Measurements from ENCODE around the gene PDZRN3. TPM values are rescaled to one million over a fixed set of nuclear protein-coding genes. Genes with fewer than 3 reads are reported as not detected.

Gene PDZRN3
- total RNA-seq, 1 experiment from 2014 or later = 0.17 TPM

DNA sequence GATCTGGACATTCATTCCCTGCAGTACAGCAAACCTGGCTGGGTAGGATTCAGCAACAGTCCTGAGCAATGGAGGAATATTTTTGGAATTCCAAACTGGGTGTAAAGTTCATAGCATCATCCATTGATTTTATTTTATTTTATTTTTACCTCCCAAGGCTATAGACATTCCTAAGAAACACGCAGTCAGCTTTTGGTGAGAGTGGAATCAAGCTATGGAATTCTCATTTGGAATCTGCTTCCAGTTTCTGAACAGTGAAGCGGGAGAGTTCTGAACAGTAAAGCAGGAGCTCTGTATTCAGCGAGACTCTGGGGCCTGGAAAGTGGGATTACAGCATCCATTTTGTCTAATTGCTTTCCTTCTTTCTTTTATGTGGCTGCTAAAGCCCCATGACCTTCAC is 1.4 kb upstream of the PDZRN3 start:
- TF ChIP-seq YY1 (IDR thresholded peaks at IDR 0.05; ENCODE audit: extremely low read depth, insufficient replicate concordance, low read depth, low read length) (no peak), TCF7L2 (IDR thresholded peaks at IDR 0.05; ENCODE audit: borderline replicate concordance, extremely low read depth, insufficient read depth, insufficient read length) (no peak), ZFX (IDR thresholded peaks at IDR 0.05) (no peak), ATF3 (IDR thresholded peaks at IDR 0.05) (no peak), SRF (IDR thresholded peaks at IDR 0.05; ENCODE audit: low read depth) (no peak)
- Histone ChIP-seq H3K27ac (ENCODE audit: low read depth, low read length) (no peak overlapping the region), H3K79me2 (ENCODE audit: insufficient read depth, low read length) (no peaks in the 10 kb centered on the region), H3K9me2 (ENCODE audit: insufficient read depth) (no peaks in the 10 kb centered on the region), H3K4me2 (ENCODE audit: low read length) (no peak overlapping the region), H2AFZ (ENCODE audit: low read depth, low read length, poor library complexity, severe bottlenecking) (no peak overlapping the region), H3K4me3 (replicated peaks in 1 of 2; ENCODE audit: low read depth in 1 of 2, low read length in 2 of 2) (no peak overlapping the region), H4K20me1 (ENCODE audit: insufficient read depth) (no peaks in the 10 kb centered on the region), H3K9me3 (ENCODE audit: control insufficient read depth in 1 of 2, insufficient read depth in 1 of 2, low read depth in 1 of 2, low read length in 2 of 2) (no peaks in the 10 kb centered on the region; a peak in 2 of 4 replicates), H3K9ac (ENCODE audit: low read length) (no peak overlapping the region), H3K4me1 (ENCODE audit: control insufficient read depth in 1 of 2, insufficient read depth in 2 of 2, low read length in 2 of 2) (no peaks in the 10 kb centered on the region), H3K27me3 (ENCODE audit: insufficient read depth, low read length) (no peaks in the 10 kb centered on the region), H3K36me3 (ENCODE audit: control insufficient read depth in 1 of 2, insufficient read depth in 2 of 2, low read length in 2 of 2) (no peaks in the 10 kb centered on the region)
- ChIA-PET POLR2A (no interaction called here), CTCF (no interaction called here), RAD21 (ENCODE audit: low non-redundant PET in 1 of 2, low total read pairs in 2 of 2, uncharacterized antibody in 2 of 2, unreplicated experiment in 2 of 2) (no interaction called here)
- no TSS peak for BruUV-seq (replicated peaks)
- DNase-seq (ENCODE audit: low read depth, low spot score) (no peak), ATAC-seq (no peak)
- intact Hi-C loops (cut with micrococcal nuclease) = no loop called here

GRCh38 chr3:73624017-73624820 is 522 bp downstream of the PDZRN3 start:
- no peaks in the 10 kb centered on the region for H3K27me3 ChIP-seq (ENCODE audit: insufficient read depth, low read length)
- CTCF ChIA-PET = no interaction called here
- H3K4me1 ChIP-seq (ENCODE audit: control insufficient read depth in 1 of 2, insufficient read depth in 2 of 2, low read length in 2 of 2) = no peaks in the 10 kb centered on the region
- H3K4me2 ChIP-seq (ENCODE audit: low read length) = no peak overlapping the region
- no peak overlapping the region for H3K4me3 ChIP-seq (replicated peaks in 1 of 2; ENCODE audit: low read depth in 1 of 2, low read length in 2 of 2)
- ATAC-seq = no peak
- TF ChIP-seq TCF7L2 (IDR thresholded peaks at IDR 0.05; ENCODE audit: borderline replicate concordance, extremely low read depth, insufficient read depth, insufficient read length) (no peak), MAX (IDR thresholded peaks at IDR 0.05) (no peak), ATF3 (IDR thresholded peaks at IDR 0.05) (no peak), EZH2 (IDR thresholded peaks at IDR 0.05) (no peak), SIN3A (IDR thresholded peaks at IDR 0.05; ENCODE audit: low read depth) (no peak), ELF1 (IDR thresholded peaks at IDR 0.05; ENCODE audit: borderline replicate concordance, low read depth) (no peak), ZFX (IDR thresholded peaks at IDR 0.05) (no peak), RAD21 (IDR thresholded peaks at IDR 0.05; ENCODE audit: low read depth) (no peak), EZH2phosphoT487 (IDR thresholded peaks at IDR 0.05; ENCODE audit: borderline replicate concordance) (no peak), ZNF274 (IDR thresholded peaks at IDR 0.05; ENCODE audit: low read depth, low read length) (no peak)
- H3K27ac ChIP-seq (ENCODE audit: low read depth, low read length) = no peak overlapping the region
- no peak for DNase-seq (ENCODE audit: low read depth, low spot score)
- RAD21 ChIA-PET (ENCODE audit: low non-redundant PET in 1 of 2, low total read pairs in 2 of 2, uncharacterized antibody in 2 of 2, unreplicated experiment in 2 of 2) = no interaction called here
- no peaks in the 10 kb centered on the region; a peak in 2 of 4 replicates for H3K9me3 ChIP-seq (ENCODE audit: control insufficient read depth in 1 of 2, insufficient read depth in 1 of 2, low read depth in 1 of 2, low read length in 2 of 2)
- no peaks in the 10 kb centered on the region for H4K20me1 ChIP-seq (ENCODE audit: insufficient read depth)
- POLR2A ChIA-PET = no interaction called here
- no peak overlapping the region for H3K9ac ChIP-seq (ENCODE audit: low read length)
- no peak overlapping the region for H2AFZ ChIP-seq (ENCODE audit: low read depth, low read length, poor library complexity, severe bottlenecking)
- H3K79me2 ChIP-seq (ENCODE audit: insufficient read depth, low read length) = no peaks in the 10 kb centered on the region
- intact Hi-C loops (cut with micrococcal nuclease) = no loop called here
- no TSS peak for BruUV-seq (replicated peaks)
- H3K9me2 ChIP-seq (ENCODE audit: insufficient read depth) = no peaks in the 10 kb centered on the region
- no peaks in the 10 kb centered on the region for H3K36me3 ChIP-seq (ENCODE audit: control insufficient read depth in 1 of 2, insufficient read depth in 2 of 2, low read length in 2 of 2)

Measured in HCT116 (cell line).